Measurements from ENCODE around the gene WHAMM.
"Not testable (repeated sequence)": the region's sequence is repeated elsewhere in the genome, so short reads cannot be mapped to it uniquely, and the experiment has no call there.

DNA sequence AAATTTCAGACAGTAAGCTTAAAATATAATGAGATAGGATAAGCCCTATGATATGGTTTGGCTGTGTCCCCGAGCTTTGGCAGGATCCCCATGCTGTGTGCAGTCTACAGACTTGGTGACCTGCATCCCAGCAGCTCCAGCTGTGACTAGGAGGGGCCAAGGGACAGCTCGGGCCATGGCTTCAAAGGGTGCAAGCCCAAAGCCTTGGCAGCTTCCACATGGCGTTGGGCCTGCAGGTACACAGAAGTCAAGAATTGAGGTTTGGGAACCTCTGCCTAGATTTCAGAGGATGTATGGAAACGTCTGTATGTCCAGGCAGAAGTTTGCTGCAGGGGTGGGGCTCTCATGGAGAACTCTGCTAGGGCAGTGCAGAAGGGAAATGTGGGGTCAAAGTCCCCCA is 56.2 kb downstream of the WHAMM start:
- not testable (repeated sequence) for TF ChIP-seq POLR2A (IDR thresholded peaks at IDR 0.05)
- TF ChIP-seq, protein P1, sequence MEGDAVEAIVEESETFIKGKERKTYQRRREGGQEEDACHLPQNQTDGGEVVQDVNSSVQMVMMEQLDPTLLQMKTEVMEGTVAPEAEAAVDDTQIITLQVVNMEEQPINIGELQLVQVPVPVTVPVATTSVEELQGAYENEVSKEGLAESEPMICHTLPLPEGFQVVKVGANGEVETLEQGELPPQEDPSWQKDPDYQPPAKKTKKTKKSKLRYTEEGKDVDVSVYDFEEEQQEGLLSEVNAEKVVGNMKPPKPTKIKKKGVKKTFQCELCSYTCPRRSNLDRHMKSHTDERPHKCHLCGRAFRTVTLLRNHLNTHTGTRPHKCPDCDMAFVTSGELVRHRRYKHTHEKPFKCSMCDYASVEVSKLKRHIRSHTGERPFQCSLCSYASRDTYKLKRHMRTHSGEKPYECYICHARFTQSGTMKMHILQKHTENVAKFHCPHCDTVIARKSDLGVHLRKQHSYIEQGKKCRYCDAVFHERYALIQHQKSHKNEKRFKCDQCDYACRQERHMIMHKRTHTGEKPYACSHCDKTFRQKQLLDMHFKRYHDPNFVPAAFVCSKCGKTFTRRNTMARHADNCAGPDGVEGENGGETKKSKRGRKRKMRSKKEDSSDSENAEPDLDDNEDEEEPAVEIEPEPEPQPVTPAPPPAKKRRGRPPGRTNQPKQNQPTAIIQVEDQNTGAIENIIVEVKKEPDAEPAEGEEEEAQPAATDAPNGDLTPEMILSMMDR (IDR thresholded peaks at IDR 0.05) = not testable (repeated sequence)
